Endometrium (tissue), 2 donors: ENCODE results near the gene MARCHF9.
"Not testable (repeated sequence)": the region's sequence is repeated elsewhere in the genome, so short reads cannot be mapped to it uniquely, and the experiment has no call there.

Experiments
- FAIRE-seq: peaks from 2 replicates; lab custom pipeline; 2012; peaks lifted over from hg19 to GRCh38; lab: Jason Lieb, UNC
- donor health status: control.
- donor health status: control.

Gene MARCHF9

DNA sequence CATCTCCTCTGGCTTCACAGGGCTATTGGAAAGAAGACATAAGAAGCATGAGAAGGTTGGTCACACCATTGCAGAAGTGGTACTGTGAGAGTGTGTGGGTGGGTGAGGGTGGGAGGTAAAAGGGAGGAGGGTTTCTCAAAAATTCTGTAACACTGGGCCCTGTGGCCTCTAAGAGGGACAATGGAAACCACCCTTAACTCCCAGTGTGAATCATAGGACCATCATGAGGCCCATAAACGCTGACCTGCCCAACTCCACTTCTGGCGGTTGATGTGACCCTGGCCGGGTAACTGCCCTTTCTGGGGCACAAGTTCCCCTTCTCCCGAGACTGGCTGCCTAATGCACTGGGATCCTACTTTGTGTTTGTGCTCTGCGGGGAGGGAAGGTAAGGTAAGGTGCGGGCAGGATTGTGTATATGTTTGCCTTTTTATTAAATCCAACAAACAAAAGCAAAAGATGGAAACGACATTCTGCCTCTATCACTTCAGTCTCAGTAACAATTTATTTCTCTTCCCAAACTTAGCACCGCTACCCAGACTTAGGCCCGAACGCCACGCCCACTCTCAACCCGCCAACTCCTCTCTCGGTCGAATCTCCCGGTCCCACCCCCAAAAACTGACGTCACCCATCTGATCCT lies 16.5 kb downstream of the MARCHF9 start:
- FAIRE-seq = no peak

DNA sequence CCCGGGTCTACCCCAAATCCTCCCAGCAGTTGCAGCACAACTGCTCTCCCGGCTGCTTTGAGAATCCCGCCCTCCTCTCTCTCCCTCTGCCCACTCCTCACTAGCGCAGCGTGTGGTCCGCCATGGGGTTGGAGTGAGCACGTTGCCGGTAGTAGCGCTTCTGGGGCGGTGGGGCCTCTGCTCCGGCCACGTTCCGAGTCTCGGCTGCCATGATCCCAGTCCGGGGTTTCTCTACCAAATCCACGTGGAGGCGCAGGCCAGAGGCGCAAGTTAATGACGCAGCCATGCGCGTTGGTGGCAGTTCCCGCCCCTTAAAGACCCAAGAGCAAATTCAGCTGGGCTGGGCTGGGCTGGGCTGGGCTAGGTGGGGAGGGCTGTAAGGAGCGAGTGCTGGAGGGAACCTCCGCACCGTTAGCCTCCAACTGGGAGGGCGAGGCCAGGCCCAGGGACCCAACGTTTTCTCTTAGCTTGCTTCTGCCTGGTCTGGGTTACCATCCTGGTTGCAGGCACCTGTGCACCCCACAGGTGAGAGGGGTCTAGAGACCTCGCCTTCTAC lies 17.0 kb downstream of the MARCHF9 start, which contains the start of gene METTL1:
Gene METTL1, minus strand, starts transcription at position 233 of the 556 bp plus-strand sequence. Its CDS starts 22 bp downstream, at position 211.
- peak; percentile 39 for FAIRE-seq

- FAIRE-seq = no peak
These were observed 17.8 kb downstream of the MARCHF9 start, which contains the start of gene EEF1AKMT3 for GRCh38 chr12:57772429-57773322. Gene EEF1AKMT3 (plus strand): TSS chr12:57772614. CDS start chr12:57772725, 111 bp downstream.

GRCh38 chr12:57774634-57775033 lies 19.7 kb downstream of the MARCHF9 start:
- not testable (repeated sequence) for FAIRE-seq

DNA sequence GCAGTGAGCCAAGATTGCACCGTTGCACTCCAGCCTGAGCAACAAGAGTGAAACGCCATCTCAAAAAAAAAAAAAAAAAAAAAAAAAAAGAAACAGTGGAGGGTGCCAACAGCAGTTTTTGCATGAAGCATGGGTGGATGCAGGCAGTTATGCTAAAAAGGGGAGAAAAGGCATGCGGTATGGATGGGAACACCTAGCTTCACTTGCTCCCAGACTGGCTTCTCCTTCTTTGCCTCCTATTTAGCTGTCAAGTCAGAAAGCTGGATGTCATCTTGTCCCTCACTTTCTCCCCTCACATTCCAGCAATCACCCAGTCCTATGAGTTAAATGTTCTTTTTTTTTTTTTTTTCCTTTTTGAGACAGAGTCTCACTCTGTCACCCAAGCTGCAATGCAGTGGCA lies 20.1 kb downstream of the MARCHF9 start:
- FAIRE-seq = no peak

- FAIRE-seq = no peak
These were observed 20.8 kb downstream of the MARCHF9 start for GRCh38 chr12:57775563-57776246.

DNA sequence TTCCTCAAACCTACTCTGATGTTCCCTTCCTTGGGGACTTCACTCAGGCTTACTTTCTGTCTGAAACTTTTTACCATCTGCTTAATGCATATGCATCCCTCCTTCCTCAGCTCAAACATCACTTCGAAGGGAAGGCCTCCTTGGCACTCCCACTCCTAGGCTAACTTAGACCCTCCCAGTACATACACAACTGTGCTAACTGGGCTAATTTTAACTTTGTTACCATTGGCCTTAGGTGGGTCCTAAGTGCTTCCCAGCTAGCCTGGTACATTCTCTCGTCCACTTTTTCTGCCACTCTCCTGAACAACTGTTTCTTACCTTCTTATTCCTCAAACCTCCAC lies 21.3 kb downstream of the MARCHF9 start:
- no peak for FAIRE-seq

DNA sequence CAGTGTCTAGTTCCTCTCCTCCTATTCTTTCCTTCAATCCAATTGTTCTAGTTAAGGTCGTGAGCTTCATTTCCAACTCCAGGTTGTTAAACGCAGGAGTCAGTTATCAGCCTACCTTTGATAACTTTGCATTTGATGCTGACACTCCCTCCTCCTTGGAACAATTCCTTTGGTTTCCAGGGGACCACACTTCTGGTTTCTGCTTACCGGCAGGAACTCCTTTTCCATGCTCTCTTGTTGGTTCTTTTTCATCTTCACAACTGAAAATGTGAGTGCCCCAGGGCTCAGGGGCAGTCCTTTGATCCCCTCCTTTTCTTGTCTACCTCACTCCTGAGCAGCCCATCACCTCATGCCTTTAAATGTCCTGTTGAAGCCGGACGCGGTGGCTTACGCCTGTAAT lies 22.5 kb downstream of the MARCHF9 start:
- no peak for FAIRE-seq

DNA sequence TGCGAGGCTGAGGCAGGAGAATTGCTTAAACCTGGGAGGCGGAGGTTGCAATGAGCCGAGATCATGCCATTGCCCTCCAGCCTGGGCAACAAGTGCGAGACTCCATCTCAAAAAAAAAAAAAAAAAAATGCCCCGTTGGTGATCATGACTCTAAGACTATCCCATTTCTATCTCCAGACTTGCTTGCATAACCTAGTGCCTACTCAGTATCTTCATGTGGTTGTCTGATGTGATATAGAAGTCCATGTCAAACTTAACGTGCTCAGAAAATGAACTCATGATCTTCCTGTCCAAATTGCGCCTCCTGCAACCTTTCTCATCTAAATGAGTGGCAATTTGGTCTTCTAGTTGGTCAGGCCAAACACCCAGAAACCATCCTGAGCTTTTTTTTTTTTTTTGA lies 23.0 kb downstream of the MARCHF9 start:
- no peak for FAIRE-seq

DNA sequence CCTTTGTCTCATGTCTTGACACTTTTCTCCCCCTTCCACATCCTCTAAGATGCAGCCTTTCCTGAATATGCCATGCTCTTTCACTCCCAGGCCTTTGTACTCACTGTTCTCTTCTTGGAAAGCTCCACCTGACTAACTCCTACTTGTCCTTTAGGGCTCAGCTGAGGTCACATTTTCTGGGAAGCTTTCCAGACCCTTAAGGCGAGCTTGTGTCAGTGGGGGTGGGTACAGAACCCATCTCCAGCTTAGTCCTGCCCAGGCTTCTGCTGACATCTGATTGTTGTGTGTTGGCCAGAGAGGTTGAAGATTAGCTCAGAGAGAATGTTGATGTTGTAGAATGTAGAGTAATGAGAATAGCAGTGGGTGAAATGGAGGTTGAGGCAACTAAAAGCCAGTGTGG lies 24.8 kb downstream of the MARCHF9 start:
- FAIRE-seq = no peak

- no peak for FAIRE-seq
These were observed 25.5 kb downstream of the MARCHF9 start for GRCh38 chr12:57780284-57780897.

DNA sequence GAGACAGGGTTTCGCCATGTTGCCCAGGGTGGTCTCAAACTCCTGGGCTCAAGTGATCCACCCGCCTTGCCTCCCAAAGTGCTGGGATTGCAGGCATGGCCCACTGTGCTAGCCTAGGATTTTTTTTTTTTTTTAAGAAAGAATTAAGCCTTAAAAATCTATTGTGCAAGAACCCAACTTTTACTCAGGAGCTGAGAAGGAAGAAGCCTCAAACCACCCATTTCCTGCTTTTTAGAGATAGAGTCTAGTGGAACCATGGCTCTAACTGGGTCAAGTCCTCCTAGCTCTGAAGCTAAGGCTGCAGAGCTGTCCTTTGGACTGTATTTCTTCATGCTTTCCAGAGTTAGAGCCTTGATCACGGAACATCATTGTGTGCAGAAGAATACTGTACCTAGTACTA lies 26.3 kb downstream of the MARCHF9 start:
- FAIRE-seq = no peak

- no peak for FAIRE-seq
These were observed 26.9 kb downstream of the MARCHF9 start for GRCh38 chr12:57781801-57782200.

DNA sequence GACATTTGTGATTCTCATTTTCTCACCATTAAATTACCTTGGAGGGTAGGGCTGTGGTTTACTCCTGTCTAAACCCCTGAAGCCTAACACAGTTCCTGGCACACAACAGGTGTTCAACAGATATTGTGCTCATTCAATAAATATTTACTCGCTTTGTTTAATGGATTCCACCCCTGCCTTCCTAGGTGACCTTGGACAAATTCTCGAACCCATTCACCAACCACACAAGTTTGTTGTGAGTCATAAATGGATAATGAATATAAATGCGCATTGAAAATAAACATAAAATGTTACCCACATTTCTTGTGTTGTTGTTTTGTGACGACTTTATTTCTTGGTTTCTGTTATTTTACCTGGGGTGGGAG lies 27.3 kb downstream of the MARCHF9 start:
- no peak for FAIRE-seq

- FAIRE-seq = no peak
These were observed 27.9 kb downstream of the MARCHF9 start, which contains the start of gene TSFM for GRCh38 chr12:57782608-57783465. Gene TSFM (plus strand): TSS chr12:57782787. CDS start chr12:57782802, 15 bp downstream.

DNA sequence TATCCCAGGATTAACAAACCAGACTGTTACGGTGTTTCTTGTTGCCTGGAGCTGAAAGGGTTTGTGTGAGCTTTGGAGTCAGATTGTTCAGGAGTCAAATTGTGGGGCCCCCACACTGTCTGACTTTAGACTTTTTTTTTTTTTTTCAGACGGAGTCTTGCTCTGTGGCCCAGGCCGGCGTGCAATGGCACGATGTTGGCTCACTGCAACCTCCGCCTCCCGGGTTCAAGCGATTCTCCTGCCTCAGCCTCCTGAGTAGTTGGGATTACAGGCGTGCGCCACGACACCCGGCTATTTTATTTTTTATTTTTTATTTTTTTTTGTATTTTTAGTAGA lies 28.5 kb downstream of the MARCHF9 start:
- FAIRE-seq = no peak

GRCh38 chr12:57783861-57784260 lies 29.0 kb downstream of the MARCHF9 start:
- no peak for FAIRE-seq

DNA sequence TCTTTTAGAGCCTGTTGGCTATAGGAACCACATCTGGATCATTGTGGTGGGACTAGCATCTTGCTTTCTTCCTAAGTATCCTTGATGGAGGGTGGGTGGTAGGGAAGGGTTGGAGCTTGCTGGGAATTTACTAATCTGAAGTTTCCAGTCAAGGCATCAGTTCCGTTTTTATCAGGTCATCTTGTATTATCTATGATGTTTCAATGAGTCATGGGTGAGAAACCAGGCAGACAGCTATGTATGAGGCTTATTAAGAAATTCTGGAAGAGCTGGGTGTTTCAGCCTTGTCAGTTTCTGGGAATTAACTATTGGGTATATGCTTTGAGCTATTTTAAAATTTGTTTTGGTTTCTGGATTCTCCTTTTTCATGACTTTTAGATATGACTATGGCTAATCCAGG lies 39.0 kb downstream of the MARCHF9 start:
- no peak for FAIRE-seq

- no peak for FAIRE-seq
These were observed 40.5 kb downstream of the MARCHF9 start for GRCh38 chr12:57795354-57795753.

DNA sequence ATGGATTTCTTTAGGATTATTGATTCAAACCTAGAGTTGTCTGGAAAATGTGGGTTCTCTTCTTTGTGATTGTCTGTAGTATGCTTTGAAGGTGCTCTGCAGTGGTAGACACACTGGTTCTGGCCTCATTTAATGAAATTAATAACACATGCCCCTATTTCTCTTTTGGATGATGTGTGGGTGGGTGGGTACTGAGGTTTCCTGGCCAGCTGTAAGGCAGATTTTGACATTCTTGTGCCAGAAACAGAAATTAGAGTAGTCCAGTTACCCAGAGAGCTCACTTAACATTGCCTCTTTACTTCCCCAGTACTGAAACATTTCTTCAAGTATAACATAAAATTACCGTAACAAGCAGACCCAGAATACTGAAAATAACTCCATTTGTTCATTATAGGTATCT lies 42.1 kb downstream of the MARCHF9 start:
- no peak for FAIRE-seq

- no peak for FAIRE-seq
These were observed 43.0 kb downstream of the MARCHF9 start for GRCh38 chr12:57797933-57798332.
